KMS-11 (cell line): ENCODE data around the gene SLC7A6.

Source experiments
- H2AFZ ChIP-seq: fragments of 200-600 bp; sonication (generic); 2 replicates; pipeline ENCODE4 v1.6.1; 2016; ENCODE audit warnings: antibody characterized with exemption, mixed run types, low read depth
- H3K27ac ChIP-seq: fragments of 200-600 bp; sonication (generic); 2 replicates; pipeline ENCODE4 v1.6.1; 2016; ENCODE audit warnings: mild to moderate bottlenecking, mixed run types
- H3K27me3 ChIP-seq: fragments of 200-600 bp; sonication (generic); 2 replicates; pipeline ENCODE4 v1.6.1; 2017; ENCODE audit warnings: mild to moderate bottlenecking, low read depth, mixed run types, moderate library complexity; ENCODE audit not compliant: insufficient read depth
- H3K36me3 ChIP-seq: fragments of 200-600 bp; sonication (generic); 2 replicates; pipeline ENCODE4 v1.6.1; 2017; ENCODE audit warnings: mild to moderate bottlenecking, mixed run types; ENCODE audit not compliant: insufficient read depth
- H3K4me1 ChIP-seq: fragments of 200-600 bp; sonication (generic); 2 replicates; pipeline ENCODE4 v1.6.1; 2016; ENCODE audit warnings: mild to moderate bottlenecking, low read depth, mixed run types; ENCODE audit not compliant: poor library complexity, severe bottlenecking
- H3K4me2 ChIP-seq: fragments of 200-600 bp; sonication (generic); 2 replicates; pipeline ENCODE4 v1.7.0; 2016; ENCODE audit warnings: mild to moderate bottlenecking, mixed run types
- H3K4me3 ChIP-seq: fragments of 200-600 bp; sonication (generic); IDR thresholded peaks from 2 replicates; pipeline ENCODE4 v1.6.1; 2017; ENCODE audit warnings: low read depth, low read length, mixed read lengths; ENCODE audit not compliant: insufficient read depth
- H3K79me2 ChIP-seq: fragments of 200-600 bp; sonication (generic); 2 replicates; pipeline ENCODE4 v1.6.1; 2016; ENCODE audit warnings: low read depth, mixed run types; ENCODE audit not compliant: insufficient read depth
- H3K9ac ChIP-seq: fragments of 200-600 bp; sonication (generic); 2 replicates; pipeline ENCODE4 v1.6.1; 2016; ENCODE audit warnings: mild to moderate bottlenecking, mixed run types
- H4K20me1 ChIP-seq: fragments of 200-600 bp; sonication (generic); 2 replicates; pipeline ENCODE4 v1.6.1; 2016; ENCODE audit warnings: mild to moderate bottlenecking, mixed run types; ENCODE audit not compliant: insufficient read depth
- CTCF ChIP-seq: fragments of 200-600 bp; sonication (generic); conservative IDR thresholded peaks from 2 replicates; pipeline ENCODE4 v1.6.1; 2017; ENCODE audit warnings: low read depth, mild to moderate bottlenecking, antibody characterized with exemption, low read length, moderate library complexity, mixed read lengths

The SLC7A6 gene

DNA sequence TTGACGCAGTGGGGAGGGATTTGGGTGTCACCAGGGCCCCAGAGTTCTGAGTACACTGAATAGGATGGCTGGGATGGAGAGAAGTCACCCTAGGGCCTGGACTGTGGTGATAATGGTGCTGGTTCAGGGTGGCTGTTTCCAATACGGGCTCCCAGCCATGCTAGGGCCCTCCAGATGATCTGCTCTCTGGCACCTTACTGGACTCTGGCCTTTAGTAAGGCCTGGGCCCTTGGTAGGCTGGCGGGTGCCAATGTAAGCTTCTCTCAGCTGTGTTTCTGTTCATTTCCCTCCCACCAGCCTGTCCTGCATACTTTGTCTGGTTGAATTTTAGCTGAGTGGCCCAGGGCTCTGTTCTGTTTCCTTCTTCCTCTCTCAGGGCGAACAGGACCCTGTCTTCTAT lies 16.4 kb upstream of the SLC7A6 start:
- H3K4me2 ChIP-seq: no peak overlapping the region; the same call in 1 of the 2 replicates
- H3K27ac ChIP-seq: no peak overlapping the region
- no peaks in the 10 kb centered on the region for H3K27me3 ChIP-seq
- no peak overlapping the region for H3K9ac ChIP-seq
- no peaks in the 10 kb centered on the region for H3K36me3 ChIP-seq
- H2AFZ ChIP-seq: no peak overlapping the region
- peaks cover 51% of the 10 kb centered on the region for H3K79me2 ChIP-seq
- H3K4me1 ChIP-seq: peaks cover 72% of the 10 kb centered on the region
- H4K20me1 ChIP-seq: no peaks in the 10 kb centered on the region
- no peak for TF ChIP-seq CTCF
- H3K4me3 ChIP-seq: no peak overlapping the region

- H3K9ac ChIP-seq: no peak overlapping the region
- H3K4me1 ChIP-seq: peaks cover 82% of the 10 kb centered on the region
- no peak overlapping the region for H2AFZ ChIP-seq
- H4K20me1 ChIP-seq: no peaks in the 10 kb centered on the region
- TF ChIP-seq CTCF: no peak
- no peaks in the 10 kb centered on the region for H3K27me3 ChIP-seq
- H3K79me2 ChIP-seq: peaks cover 63% of the 10 kb centered on the region
- H3K4me2 ChIP-seq: no peak overlapping the region
- H3K4me3 ChIP-seq: no peak overlapping the region
- H3K36me3 ChIP-seq: no peaks in the 10 kb centered on the region
- H3K27ac ChIP-seq: no peak overlapping the region; the same call in 1 of the 2 replicates
Measured at GRCh38 chr16:68249371-68249770, 15.0 kb upstream of the SLC7A6 start.

DNA sequence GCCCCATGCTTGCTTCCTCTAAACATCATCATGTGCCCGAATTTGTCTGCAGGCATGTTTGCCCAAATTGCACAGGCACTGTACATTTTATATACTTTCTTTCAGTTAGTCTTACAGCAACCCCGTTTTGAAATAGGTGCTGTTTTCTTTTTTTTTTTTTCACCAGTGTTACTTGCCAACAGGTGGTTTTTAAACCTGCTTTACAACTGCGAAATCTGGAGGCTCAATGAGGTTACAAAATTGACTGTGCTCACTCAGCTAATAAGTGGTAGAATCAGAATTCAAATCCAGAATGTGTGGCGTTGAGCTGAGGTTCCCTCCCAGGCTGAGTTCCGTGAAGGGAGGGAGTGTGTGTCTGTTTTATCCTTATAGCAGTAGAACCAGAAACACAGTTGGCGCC lies 13.4 kb upstream of the SLC7A6 start:
- Histone ChIP-seq H3K4me2 (peak overlapping the region; percentile 86), H3K4me3 (no peak overlapping the region), H3K36me3 (no peaks in the 10 kb centered on the region), H3K9ac (peak overlapping the region; percentile 48; the same call in 1 of the 2 replicates), H3K27me3 (no peaks in the 10 kb centered on the region), H2AFZ (no peak overlapping the region), H3K4me1 (peaks cover 98% of the 10 kb centered on the region), H4K20me1 (no peaks in the 10 kb centered on the region), H3K27ac (peak overlapping the region; percentile 86), H3K79me2 (peaks cover 62% of the 10 kb centered on the region)
- TF ChIP-seq CTCF: no peak

DNA sequence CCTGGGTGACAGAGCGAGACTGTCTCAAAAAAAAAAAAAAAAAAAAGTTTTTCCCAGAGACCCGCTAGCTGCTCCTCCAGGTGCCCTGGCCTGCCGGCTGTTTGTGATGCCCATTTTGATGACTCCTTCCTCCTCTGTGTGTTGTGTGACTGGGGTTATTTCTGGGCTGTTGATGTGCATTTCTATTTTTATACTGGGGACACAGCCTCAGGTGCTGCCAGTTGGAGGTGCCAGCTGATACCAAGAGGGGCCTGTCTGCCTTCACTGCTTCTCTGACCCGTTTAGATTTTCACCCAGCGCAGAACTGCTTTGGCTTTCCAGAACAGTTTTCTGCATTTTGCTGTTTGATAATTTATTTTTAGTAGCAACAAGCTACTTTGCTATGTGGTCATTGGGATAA lies 12.5 kb upstream of the SLC7A6 start:
- Histone ChIP-seq H3K36me3 (no peaks in the 10 kb centered on the region), H2AFZ (no peak overlapping the region), H3K27ac (peak overlapping the region; percentile 86), H3K9ac (peak overlapping the region; percentile 48), H3K4me3 (no peak overlapping the region), H3K4me1 (peaks cover 98% of the 10 kb centered on the region), H3K27me3 (no peaks in the 10 kb centered on the region), H3K4me2 (peak overlapping the region; percentile 86), H3K79me2 (peaks cover 54% of the 10 kb centered on the region; the same call in 1 of the 2 replicates), H4K20me1 (no peaks in the 10 kb centered on the region)
- no peak for TF ChIP-seq CTCF
